Midbrain (tissue), 1 donor: ENCODE data around the gene CDKL4.
"Not testable (repeated sequence)": the region's sequence is repeated elsewhere in the genome, so short reads cannot be mapped to it uniquely, and the experiment has no call there.

Experiments
- DNase-seq: peaks from one replicate; lab custom pipeline; 2025; lab: John Stamatoyannopoulos, UW

CDKL4 gene

DNA sequence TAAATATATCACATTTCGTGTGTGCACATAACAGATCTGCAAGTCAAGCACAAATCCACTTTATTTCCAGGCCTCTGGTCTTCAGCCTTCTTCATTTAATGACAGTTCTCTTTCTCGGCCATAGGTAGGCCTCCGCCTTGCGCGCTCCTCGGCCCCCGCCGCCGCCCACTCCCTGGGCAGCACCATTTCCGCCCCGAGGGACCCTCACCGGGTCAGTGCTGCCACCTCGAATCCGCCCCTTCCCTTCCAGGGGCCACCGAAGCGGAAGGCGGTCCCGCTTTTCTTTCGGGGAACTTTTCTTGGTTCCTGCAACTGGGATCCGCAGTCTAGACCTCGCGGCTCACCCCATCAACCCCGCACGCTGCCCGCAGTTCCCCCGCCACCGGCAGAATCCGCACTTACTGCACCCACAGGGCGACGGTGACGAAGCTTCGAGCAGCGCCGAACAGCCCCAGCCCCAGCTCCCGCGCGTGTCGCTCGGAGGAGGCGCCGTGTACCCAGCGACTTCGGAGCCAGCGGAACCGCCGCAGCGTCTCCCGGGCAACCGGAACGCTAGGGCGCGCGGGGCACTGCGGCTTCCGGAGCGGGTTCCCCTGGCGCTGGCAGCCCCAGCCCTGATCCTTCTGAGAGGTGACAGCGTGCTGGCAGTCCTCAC lies at the start of gene CDKL4:
CDKL4 (minus strand) TSS at position 502 of the 655 bp plus-strand sequence.
- DNase-seq, result no peak

- no peak for DNase-seq
Observed at GRCh38 chr2:39290433-39290832, 46.7 kb upstream of the CDKL4 start.

DNA sequence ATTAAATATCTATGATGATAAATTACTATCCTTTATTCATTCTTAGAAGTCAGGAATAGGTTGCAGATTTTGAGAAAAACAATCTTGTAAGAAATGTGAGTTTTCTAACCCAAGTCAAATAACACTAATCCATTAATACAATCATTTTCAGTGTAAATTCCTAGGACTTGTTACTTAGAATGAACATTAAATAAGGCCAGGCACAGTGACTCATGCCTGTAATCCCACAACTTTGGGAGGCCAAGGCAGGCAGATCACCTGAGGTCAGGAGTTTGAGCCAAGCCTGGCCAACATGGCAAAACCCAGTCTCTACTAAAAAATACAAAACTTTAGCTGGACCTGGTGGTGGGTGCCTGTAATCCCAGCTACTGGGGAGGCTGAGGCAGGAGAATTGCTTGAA lies 45.8 kb upstream of the CDKL4 start:
- no peak for DNase-seq

- DNase-seq, result no peak
Observed at GRCh38 chr2:39283561-39283960, 39.8 kb upstream of the CDKL4 start.

DNA sequence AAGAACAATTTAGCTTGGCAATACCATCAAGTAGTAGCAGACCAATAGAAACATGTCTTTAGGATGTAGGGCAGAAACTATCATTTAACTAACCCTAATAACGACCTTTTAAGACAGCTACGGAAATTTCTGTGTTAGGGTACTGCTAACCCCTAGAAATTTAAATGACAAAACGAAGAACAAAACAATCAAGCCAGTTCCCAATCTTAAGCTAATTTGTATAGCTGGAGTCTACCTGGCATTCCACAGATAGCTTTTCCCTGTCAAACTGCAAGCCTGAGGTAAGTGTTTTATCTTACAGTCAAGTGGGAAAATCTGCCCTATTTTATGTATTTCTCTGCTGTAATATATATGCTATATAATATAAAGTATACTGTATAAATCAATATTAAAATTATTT lies 37.6 kb upstream of the CDKL4 start:
- no peak for DNase-seq

DNA sequence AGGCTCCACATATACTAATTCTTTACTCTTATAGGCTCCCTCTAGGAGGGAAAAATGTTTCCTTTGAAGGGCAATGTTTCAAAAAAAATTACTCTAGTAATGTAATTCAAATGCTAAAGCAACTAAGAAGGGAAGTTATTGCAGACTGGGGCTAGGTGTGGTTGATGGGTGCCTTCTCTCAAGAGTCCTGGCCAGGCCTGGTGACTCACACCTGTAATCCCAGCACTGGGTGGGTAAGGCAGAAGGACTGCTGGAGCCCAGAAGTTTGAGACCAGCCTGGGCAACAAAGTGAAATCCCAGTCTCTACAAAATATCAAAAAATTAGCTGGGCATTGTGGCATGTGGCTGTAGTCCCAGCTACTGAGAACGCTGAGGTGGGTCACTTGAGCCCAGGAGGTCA lies 31.2 kb upstream of the CDKL4 start:
- DNase-seq, result no peak

GRCh38 chr2:39269941-39270340 lies 26.2 kb upstream of the CDKL4 start:
- no peak for DNase-seq

DNA sequence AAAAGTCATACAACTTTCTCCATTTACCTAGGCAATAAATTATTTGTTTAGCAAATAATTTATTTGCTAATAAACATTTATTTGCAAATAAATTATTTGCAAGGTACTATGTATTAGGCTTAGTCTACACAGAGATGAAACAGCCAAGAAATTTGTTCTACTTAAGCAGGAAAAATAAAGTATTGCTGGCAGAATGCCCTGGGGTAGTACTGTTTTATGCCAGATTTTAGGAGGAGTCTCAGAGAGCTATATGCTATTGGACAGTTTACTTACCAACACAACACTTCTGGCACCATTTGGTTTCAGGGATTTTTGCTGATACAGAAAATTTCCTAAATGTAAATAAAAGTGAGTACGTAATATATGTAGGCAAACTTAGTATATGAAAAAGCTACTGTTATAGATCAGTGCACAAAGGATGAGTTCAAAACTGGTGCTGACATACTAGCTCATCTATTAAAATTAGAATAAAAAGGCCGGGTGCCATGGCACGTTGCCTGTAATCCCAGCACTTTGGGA lies 23.2 kb upstream of the CDKL4 start:
- DNase-seq, result no peak

DNA sequence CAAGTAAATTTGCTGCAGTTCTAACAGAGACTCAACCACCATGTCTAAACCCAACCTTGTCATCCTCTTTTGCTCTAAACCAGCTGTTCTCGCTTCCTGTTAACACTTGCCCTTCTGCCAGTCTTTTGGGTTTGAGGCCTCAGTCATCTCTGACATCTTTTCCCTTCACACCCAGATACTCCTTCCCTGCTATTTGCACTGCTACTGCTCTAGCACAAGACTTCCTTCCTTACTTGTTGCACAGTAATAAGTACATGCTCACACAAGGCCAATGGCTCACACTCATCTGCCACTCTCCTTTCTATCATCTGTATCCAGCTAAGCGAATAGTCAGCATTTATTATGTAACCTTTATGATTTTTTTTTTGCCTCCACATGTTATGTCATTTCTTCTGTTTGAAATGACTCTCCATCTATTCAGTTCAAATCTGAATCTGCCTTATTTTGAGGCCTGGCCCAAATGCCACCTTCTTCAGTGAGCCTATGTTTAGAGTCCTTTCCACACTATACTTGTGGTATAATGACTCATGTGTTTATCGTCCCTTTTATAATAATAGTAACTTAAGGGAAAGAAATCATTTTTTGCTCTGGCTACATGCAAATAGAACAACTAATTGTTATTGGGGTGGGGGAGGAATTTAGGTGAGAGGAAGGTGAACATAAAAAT lies 22.5 kb upstream of the CDKL4 start:
- no peak for DNase-seq

DNA sequence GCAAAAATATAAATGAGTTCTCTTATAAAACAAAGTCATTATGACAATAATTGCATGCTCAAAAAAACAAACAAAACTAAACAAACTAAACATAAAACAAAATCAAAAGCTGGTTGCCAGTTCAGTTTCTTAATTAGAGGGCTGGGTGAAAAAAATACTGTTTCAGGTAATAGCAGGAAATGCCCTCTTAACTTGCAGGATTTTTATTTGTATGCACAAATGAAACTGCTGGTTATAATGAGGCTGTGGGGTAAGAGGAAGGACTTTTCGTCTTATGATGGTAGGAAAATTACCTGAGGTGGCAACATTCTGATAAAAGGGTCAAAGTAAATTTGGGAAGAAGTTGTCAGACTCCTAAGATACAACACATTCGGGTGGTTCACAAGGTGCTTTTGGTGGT lies 21.5 kb upstream of the CDKL4 start:
- no peak for DNase-seq

- no peak for DNase-seq
Observed at GRCh38 chr2:39264733-39265132, 21.0 kb upstream of the CDKL4 start.

GRCh38 chr2:39260087-39260486 lies 16.3 kb upstream of the CDKL4 start:
- DNase-seq, result no peak

GRCh38 chr2:39256040-39256439 lies 12.3 kb upstream of the CDKL4 start:
- DNase-seq, result no peak

- no peak for DNase-seq
Observed at GRCh38 chr2:39252888-39253518, 9.2 kb upstream of the CDKL4 start.

DNA sequence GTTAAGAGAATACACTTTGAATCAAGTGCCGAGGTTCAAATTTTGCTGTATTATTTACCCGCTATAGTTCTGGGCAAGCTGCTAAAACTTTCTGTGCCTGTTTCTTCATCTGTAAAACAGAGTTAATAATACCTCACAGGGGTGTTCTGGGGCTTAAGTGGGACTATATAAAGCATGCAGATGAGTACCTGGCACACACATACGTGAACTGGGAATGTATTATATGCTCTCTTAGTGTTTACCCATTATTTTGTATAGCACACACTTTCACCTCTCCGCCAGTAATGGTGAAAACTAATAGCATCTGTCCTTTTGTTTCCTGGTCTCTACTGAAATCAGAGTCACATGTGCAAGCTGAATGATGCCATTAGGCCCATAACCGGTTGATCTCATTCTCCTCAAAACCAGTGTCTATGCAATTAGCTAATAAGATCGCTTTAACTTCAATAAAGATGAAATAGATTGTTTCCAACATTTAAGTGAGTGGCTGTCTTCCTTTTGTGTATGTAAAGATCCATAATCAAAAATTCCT lies 3.8 kb upstream of the CDKL4 start:
- no peak for DNase-seq

GRCh38 chr2:39246382-39246980 lies 2.7 kb upstream of the CDKL4 start:
- DNase-seq, result no peak

- not testable (repeated sequence) for DNase-seq
Observed at GRCh38 chr2:39244963-39245625, 1.3 kb upstream of the CDKL4 start.

GRCh38 chr2:39244241-39244862 lies 582 bp upstream of the CDKL4 start:
- not testable (repeated sequence) for DNase-seq

GRCh38 chr2:39241588-39241987 lies 2.2 kb downstream of the CDKL4 start:
- no peak for DNase-seq

DNA sequence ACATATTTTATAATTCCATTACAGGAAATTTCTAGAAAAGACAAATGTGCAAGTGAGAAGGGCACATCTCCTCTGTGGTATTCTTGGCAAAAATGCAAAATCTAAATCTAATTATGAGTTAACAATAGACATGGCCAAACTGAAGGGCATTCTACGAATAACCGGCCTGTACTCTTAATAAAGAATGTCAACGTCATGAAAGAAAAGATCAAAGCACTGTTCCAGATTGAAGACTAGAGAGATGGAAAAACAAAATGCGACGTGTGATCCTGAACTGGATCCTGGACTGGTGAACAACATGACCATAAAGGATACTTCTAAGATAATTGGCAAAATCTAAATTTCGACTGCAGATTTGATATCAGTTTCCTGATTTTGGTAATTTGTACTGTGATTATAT lies 3.0 kb downstream of the CDKL4 start:
- no peak for DNase-seq

GRCh38 chr2:39234754-39235153 lies 9.0 kb downstream of the CDKL4 start:
- no peak for DNase-seq

DNA sequence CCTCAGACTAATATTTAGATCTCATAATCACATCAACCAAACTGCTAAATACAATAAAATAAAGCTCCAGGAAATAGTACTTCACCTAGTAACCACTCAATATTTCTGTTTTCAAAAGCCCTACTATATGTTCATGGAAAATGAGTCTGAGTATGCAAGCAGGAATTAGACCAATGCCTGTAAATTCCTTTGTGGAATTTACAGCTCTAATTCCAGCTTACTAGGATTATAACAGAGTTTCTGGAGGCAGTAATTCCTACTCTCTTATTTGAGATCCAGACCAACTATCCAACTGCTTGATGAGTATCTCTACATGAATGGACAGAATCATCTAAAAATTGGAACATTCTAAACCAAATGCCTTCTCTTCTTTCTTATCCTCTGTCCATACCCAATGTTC lies 11.6 kb downstream of the CDKL4 start:
- DNase-seq, result no peak
